Measurements from ENCODE around the gene MRPS35.

GRCh38 chr12:27794818-27795584, 84.4 kb downstream of the MRPS35 start:
- TF ChIP-seq POLR2A (IDR thresholded peaks at IDR 0.05), result no peak
- TF ChIP-seq, protein P1, sequence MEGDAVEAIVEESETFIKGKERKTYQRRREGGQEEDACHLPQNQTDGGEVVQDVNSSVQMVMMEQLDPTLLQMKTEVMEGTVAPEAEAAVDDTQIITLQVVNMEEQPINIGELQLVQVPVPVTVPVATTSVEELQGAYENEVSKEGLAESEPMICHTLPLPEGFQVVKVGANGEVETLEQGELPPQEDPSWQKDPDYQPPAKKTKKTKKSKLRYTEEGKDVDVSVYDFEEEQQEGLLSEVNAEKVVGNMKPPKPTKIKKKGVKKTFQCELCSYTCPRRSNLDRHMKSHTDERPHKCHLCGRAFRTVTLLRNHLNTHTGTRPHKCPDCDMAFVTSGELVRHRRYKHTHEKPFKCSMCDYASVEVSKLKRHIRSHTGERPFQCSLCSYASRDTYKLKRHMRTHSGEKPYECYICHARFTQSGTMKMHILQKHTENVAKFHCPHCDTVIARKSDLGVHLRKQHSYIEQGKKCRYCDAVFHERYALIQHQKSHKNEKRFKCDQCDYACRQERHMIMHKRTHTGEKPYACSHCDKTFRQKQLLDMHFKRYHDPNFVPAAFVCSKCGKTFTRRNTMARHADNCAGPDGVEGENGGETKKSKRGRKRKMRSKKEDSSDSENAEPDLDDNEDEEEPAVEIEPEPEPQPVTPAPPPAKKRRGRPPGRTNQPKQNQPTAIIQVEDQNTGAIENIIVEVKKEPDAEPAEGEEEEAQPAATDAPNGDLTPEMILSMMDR (IDR thresholded peaks at IDR 0.05), result no peak
